GM15510 (cell line): Measurements from ENCODE around the gene ATP6V1B1.

Experiments
- POLR2A ChIP-seq: IDR thresholded peaks from 3 replicates; pipeline ENCODE4 v1.6.1; 2011; ENCODE audit warnings: borderline replicate concordance; ENCODE audit not compliant: insufficient read length; ENCODE audit errors: extremely low read depth

The ATP6V1B1 gene

GRCh38 chr2:70991142-70991541 is 55.4 kb downstream of the ATP6V1B1 start:
- TF ChIP-seq POLR2A = no peak

- TF ChIP-seq POLR2A = no peak
Observed at GRCh38 chr2:70991742-70992141, 56.0 kb downstream of the ATP6V1B1 start.

- TF ChIP-seq POLR2A = no peak
Observed at GRCh38 chr2:70992945-70993853, 57.5 kb downstream of the ATP6V1B1 start.

- no peak for TF ChIP-seq POLR2A
Observed at GRCh38 chr2:70994009-70994698, 58.5 kb downstream of the ATP6V1B1 start.

- peak; percentile 79 for TF ChIP-seq POLR2A
Observed at GRCh38 chr2:70994699-70995425, 59.2 kb downstream of the ATP6V1B1 start, which contains the start of gene TEX261. TEX261 (minus strand) TSS chr2:70994873; CDS start chr2:70994757, 116 bp downstream.

GRCh38 chr2:70995426-70995729 is 59.7 kb downstream of the ATP6V1B1 start:
- TF ChIP-seq POLR2A = no peak

GRCh38 chr2:70999362-70999761 is 63.7 kb downstream of the ATP6V1B1 start:
- TF ChIP-seq POLR2A = no peak

GRCh38 chr2:71000780-71001591 is 65.3 kb downstream of the ATP6V1B1 start:
- TF ChIP-seq POLR2A = peak; percentile 45

- TF ChIP-seq POLR2A = no peak
Observed at GRCh38 chr2:71001592-71001927, 65.9 kb downstream of the ATP6V1B1 start.

- no peak for TF ChIP-seq POLR2A
Observed at GRCh38 chr2:71001981-71002570, 66.4 kb downstream of the ATP6V1B1 start.

- TF ChIP-seq POLR2A = no peak
Observed at GRCh38 chr2:71003396-71003795, 67.7 kb downstream of the ATP6V1B1 start.

- TF ChIP-seq POLR2A = no peak
Observed at GRCh38 chr2:71003966-71004755, 68.5 kb downstream of the ATP6V1B1 start.

- no peak for TF ChIP-seq POLR2A
Observed at GRCh38 chr2:71004857-71005256, 69.2 kb downstream of the ATP6V1B1 start.
